HG03457 (cell line): ENCODE results near the gene TNFSF11.

Experiments
- ATAC-seq: cut with Tn5 transposase; IDR thresholded peaks from one replicate; pipeline ENCODE4 v1.9.1; 2021; ENCODE audit warnings: moderate number of reproducible peaks; ENCODE audit not compliant: unreplicated experiment

Gene TNFSF11, protein sequence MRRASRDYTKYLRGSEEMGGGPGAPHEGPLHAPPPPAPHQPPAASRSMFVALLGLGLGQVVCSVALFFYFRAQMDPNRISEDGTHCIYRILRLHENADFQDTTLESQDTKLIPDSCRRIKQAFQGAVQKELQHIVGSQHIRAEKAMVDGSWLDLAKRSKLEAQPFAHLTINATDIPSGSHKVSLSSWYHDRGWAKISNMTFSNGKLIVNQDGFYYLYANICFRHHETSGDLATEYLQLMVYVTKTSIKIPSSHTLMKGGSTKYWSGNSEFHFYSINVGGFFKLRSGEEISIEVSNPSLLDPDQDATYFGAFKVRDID

DNA sequence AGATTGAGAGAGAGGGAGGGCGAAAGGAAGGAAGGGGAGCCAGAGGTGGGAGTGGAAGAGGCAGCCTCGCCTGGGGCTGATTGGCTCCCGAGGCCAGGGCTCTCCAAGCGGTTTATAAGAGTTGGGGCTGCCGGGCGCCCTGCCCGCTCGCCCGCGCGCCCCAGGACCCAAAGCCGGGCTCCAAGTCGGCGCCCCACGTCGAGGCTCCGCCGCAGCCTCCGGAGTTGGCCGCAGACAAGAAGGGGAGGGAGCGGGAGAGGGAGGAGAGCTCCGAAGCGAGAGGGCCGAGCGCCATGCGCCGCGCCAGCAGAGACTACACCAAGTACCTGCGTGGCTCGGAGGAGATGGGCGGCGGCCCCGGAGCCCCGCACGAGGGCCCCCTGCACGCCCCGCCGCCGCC is at the start of gene TNFSF11:
Gene TNFSF11, plus strand, starts transcription at position 142 of the 400 bp plus-strand sequence. Its CDS starts 152 bp downstream, at position 294.
- ATAC-seq, result peak; percentile 25

DNA sequence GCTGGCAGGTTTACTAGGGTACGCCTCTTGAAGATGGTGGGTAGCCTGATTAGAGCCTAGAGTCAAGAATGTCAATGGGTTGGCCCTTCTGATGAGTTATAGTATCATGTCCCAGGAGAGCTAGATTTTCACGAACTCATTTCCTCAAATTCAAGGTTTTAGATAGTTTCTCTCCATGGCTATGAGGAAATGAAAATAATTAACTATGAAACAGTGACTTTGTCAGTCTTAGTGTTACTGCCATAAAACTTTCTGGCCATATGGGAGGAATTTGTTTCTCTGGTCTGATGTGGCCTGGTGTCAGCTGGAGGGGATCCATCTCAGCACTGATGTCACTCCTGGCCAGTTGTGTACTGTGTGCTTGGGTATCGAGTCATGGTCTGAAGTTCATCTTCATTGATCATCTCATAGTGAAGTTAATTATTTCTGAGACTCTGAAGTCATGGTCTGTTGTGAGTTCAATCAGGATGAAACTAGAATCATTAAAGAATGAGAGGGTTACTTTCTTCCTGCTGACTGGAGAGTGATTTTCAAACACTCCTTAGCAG is 49.4 kb upstream of the TNFSF11 start:
- ATAC-seq, result peak; percentile 81

DNA sequence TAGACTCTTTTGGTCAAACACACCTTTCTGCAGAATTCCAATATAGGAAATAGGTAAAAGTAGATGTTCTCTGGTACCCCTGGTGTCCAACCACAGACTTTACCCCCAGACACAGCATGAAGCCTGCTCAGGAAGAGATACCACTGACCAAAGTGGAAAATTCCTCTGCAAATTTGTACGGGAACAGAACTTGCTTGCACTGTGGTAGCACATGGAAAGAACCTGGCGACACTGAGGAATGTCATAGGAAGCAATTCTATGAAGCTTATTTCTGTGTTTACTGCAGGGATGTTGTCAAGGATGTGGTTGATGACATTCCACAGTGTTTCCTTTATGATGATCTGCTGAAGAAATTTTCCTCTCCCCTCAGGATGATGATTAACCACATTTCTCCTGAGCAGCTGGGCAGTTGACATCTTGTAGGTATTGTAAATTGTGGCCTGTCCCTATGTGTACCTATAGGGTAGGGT is 48.9 kb upstream of the TNFSF11 start:
- no peak for ATAC-seq

DNA sequence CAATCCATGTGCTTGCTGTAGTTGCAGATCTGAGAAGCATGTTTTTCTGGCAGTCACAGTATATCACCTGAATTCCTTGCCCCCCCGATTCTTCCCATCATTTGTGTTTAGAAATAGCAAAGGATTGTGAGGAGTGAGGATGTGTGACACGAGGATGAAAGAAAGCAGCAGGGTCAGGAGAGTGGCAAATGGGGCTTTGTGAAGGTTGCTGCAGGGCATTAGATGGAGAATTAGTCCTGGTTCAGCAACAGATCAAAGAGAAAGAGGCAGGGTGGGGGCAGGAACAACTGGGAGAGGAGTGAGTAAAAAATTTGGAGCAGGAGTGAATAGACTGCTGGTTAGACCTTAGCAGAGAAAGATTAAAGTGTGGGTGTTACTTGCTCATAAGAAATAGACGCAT is 47.7 kb upstream of the TNFSF11 start:
- no peak for ATAC-seq

DNA sequence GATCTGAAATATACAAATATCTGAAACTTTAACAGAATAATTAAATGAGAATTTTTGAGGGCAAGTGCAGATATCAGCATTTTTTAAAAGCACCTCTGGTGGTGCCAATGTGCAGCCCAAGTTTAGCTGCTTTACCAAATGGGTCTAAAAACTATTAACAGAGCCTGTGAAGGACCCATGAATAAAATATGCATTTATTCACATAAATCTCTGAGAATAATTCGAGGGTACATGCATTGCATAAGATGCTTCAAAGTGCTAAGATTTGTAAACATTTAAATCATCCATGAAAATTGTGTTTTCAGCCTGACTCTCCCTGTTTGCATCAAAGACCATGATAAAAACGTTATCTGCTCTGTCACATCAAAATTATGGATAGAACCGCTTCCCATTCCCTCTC is 47.1 kb upstream of the TNFSF11 start:
- no peak for ATAC-seq

DNA sequence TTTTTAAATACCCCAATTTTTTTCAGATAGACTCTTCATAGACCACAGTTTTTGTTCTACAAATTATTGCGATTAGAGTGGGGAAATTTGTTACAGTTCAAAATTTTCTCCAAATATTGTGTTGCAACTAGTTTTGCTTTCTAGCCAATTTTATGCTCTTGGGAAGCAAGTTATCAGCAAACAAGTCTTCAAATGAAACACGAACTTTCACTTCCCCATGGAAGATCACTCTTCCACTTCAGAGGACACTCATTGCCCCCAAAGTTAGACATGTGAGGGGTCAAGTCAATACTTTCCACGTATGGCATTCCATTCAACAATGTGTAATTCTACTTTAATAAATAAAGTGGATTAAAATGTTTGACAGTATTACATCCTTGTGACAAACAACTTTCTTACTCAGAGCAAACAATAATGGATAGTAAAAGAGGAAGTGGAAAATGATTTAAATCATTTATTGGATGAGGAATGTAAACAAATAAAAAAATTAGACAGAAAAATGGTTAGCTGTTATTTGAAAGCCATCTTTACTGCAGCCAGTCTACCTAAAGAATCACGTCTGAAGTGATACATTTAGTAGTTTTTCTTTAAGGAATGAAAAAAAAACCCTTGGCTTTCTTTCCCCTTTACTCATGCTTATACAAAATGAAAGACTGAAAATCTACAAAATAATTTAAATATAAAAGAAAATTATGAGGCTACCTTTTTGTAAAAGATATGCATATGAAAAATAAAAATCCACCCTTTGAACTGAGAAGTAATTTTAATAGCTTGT is 41.2 kb upstream of the TNFSF11 start:
- ATAC-seq, result no peak

DNA sequence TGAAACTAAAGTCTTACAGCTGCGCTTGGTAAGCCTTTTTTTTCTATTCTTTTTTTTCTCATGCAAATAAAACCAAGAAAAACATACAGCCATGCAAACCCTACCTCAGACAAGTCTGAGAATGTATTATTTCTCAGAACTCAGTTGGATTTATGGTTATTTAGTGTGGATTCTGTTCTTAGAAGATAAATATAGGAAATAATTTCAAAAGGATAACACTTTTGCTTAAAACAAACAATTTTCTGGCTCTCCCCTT is 40.7 kb upstream of the TNFSF11 start:
- no peak for ATAC-seq

DNA sequence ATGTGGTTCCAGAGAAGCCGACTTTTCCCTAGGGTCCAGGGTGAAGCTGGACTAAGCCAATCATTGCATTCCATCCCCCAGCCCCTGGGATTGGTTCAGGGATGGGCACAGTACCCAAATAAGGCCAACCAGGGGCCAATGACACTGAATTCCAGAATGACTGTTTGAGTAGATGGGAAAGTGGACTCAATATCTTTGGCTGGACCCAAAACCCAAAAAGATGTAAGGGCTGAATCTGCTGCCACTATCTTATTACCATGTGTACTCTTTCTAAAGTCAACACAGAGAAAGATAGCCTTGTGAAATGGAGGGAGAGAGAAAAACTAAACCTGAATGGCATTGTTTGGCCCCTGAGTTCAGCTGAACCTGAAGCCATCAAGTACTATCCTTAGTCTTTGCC is 39.2 kb upstream of the TNFSF11 start:
- no peak for ATAC-seq

DNA sequence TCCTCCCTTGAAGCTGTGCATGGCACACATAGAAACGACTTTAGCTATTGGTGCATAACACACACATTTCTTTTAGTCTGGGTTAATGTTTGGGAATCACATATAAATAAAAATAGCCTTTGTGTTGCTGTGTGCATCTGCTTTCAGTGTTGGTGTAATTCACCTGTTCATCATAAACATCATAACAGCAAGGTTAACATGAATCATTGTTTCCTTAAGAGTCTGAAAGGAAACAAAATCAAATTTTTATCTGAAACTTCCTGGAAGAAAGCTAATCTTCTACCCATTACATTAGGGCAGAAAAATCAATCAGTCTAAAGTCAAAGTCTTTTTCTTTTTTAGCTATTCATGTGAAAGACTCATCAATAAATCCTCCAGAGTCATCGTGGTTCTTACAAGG is 35.0 kb upstream of the TNFSF11 start:
- ATAC-seq, result no peak

DNA sequence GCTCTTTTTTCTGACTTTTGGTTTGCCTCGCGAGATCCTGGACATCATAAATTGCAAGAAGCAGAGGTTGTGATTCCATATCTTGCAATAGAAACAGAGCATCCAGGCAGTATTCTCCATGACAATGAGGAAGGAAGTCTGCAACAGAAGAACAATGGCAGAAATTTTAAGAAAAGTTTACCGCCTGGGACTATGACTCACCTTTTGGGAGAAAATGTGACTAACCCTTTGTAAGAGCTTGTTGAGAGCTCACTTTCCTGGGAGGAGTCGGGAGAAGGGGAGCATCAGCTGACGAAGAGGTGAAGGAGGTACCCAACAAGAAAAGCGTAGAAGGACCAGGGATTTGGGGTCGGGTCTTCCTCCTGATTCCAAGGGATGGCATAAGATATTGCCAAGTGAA is 34.3 kb upstream of the TNFSF11 start:
- ATAC-seq, result no peak

DNA sequence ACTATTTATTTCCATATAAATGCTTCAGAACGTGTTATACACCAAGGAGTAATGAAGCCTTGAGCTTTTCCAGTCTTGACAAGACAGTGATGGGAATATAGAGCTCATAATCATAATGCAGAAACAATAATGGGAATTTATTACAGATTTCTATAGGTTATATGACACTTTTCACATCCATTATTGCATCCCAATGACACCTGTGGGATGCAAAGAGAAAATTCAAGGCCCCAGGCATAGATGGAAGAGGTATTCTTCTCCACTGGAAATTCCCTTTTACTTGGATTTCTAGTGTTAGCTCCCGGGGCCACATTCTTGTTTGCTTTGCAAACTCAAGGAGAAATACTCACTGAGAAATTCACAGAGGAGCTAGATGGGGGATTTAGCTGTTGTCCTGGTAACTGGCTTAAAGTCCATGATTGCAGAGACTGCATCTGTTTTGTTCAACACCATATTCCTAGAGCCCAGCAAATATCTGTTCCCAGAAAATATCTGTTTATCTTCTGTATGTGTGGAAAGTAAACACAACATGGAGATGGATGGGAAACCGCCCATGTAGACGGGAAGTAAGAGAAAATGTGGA is 30.6 kb upstream of the TNFSF11 start:
- ATAC-seq, result no peak

DNA sequence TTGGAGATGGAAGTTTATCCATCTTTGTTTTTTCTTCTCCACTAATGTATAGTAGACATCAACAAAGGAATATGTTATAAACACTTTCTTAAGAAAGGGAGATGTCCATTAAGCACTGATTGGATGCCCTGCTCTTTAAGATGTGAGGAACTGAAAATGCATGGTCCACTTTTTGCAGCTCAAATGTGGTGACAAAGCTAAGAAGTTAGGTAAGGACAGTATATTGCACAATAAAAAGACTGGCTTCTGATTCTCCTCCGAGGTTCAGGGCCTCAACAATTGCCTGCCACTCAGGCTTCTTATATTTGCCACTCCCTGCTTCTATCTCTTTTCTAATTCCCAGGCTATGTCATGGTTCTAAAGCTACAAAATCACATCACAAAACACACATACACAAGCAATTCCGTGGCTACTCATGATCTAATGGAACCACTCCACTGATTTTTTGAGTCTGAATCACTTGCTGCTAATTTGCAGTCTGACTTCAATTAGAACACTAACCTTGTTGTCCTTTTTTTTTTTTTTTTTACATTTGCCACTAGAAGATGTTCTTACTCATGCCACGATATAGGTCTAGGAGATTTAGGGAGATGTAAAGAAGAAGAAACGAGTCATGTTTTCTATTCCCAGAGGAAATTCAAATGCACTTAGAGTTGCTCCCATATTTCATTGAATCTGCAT is 29.6 kb upstream of the TNFSF11 start:
- no peak for ATAC-seq

DNA sequence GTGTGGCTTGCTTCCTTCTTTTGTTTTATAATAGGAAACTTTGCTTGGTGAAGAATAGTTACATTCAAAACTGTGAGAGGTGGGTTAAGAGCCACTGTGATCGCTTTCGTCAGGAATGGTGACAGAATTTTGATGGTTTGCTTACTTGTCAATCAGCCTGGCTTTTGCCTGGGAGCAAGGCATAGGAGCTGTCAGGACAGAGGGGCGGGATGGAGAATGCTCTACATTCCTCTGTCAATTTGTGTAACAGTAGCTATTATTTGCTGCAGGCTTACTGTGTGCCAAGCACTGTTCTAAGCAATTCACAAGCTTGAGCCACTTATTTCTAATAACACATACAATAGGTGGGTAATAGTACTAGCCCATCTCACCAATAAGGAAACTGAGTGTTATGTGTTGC is 28.1 kb upstream of the TNFSF11 start:
- no peak for ATAC-seq

DNA sequence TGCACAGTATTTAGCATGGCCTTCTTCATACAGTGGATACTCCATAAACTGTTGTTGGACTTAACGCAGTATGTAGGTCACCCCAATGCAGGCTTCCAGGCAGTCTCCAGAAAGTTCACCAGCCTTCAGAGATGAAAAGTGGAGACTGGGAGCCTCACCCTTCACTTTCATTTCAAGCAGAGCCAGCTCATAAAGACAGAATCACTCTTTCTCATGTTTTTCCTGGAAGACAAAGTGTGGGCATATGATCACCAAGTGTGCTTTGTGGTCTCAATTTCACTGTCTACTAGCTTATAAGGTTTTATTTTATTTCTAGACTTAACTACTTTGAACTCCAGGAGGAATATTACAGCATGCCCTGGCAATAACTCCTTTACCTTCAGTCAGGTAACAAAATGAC is 26.3 kb upstream of the TNFSF11 start:
- no peak for ATAC-seq

DNA sequence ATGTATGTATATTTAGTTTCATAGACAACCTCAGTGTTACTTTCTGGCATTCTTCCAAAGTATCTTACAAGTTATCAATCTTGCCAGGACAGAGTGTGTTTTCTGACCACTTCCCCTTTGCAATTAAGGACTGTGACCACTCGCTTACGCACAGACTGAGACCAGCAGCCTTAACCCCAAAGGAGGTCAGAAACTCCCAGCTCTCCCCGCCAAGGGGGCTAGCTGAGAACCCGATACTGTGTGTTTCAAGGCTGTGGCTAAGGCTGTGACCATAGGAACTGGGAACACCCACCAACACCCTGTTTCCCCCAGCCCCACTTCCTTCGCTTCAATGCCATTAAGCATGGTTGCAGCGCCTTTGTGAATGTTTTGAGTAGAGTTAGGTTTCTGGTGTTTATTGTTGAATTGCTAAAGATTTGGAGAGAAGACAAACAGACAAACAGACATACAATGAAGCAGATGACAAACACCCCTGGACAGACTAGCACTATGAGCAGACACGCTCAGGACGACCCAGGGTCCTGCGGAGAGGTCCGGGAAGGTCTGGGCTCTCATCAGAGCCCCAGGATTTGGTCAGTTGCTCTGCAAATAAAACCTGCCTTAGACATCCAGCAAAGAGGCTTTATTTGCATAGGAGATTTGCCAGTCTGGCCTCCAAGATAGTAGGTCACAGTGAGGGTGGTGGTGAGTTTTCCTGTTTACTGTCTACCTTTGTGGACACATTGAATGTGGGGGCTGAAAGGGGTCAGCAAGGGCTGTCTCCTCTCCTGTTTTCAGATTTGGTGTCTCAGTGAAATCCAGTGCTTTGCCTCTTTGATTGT is 25.0 kb upstream of the TNFSF11 start:
- peak; percentile 95 for ATAC-seq

DNA sequence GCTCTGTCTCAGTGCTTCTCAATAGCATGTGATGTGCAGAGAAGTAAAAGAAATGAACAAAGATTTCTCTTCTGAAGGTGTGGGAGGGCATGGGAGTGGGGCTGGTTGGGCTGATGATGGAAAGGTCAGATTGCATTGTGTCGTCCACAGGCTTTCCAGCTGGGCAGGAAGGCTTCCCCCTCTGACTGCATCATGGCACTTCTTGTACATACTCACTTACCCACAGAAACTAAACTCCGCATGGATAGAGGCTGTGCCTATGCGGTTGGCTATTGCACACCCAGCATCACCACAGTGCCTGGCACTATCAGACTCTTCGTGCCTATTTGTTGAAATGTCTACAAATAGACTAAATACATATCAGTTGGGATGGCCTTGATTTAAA is 24.4 kb upstream of the TNFSF11 start:
- no peak for ATAC-seq

DNA sequence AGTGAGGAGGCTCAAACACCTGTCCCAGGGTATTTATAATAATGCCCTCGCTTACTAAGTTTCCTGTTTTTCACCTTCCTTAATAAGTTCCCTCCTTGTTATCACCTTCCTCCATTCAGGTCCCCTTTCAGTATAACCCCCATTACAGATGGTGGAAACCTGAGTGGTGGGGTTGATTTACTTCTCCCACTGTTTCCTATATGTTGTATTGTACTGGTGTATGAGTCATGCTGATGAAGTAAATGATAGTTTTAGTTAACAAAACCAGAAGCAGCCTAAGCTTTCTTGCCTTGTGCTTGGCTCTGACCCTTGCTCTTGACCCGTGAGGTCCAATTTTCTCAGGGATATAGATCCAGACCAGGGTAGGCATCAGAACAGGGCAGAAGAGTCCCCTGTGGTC is 22.3 kb upstream of the TNFSF11 start:
- ATAC-seq, result no peak

DNA sequence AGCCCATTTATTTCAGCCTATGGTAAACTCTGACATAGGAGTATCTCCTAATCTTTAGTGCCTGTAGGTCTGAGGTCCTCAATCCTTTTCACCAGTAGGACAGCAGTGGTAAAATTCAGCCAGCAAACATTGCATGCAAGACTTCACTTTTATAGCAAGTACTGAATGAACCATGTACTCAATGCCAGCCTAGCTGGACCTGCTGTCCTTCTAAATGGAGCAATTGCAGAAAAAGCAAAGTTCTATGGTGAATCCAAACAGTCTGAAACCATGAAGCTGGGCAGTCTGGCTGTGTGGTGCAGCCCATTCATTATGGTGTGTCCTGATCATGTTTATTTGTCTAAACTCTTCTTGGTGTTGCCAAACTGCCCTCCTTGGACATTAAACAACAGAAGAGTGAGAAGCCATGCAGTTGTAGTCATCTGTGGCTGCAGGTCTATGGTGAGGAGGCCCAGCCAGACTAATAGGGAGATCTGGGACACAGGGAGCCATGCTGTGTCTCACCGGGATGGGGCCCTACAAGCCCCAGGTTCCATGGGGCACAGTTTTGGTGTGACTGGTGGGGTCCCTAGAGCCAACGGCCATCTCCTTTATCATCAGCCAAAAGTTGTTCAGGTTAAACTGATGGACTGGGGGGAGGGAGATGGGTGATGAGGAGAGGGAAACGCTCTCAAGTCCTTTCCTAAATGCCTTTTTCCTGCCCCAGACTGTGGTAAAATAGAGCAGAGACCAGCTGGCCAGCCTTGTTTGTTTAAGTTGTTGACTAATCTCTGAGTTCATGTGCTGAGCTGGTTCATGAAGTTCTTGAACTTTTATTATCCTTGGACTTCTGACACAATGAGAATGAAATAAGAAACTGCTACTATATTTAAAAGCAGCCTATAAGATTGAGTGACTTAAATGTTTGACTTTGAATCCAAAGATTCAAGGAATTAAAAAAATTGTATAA is 20.6 kb upstream of the TNFSF11 start:
- ATAC-seq, result no peak

DNA sequence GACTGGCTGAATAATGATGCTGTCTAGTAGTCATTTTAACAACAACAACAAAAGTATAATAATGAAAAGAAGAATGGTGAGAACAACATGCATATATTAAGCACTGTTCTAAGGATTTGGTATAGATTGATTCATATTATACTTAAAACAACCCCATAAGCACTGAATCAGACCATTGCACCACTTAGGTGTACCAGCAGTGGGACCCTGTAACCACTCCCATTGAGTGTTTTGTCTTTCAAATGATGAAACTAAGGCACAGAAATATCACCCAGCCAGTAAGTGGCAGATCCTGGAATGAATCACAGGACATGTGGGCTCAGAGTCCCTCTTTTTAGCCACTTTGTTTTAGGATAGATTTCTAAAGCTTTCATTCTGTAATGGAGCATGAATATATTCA is 14.9 kb upstream of the TNFSF11 start:
- no peak for ATAC-seq
